Measurements from ENCODE around the gene ZBTB45.

- TF ChIP-seq SETDB1 (IDR thresholded peaks at IDR 0.05; ENCODE audit: insufficient read length, low read length) (no peak), ZBTB6 (tag by site-specific recombination; IDR thresholded peaks at IDR 0.05) (no peak), CTCF (tag by site-specific recombination; IDR thresholded peaks at IDR 0.05) (no peak), KLF1 (tag by site-specific recombination; IDR thresholded peaks at IDR 0.05) (no peak)
Observed at GRCh38 chr19:58568453-58569130, 49.0 kb upstream of the ZBTB45 start.
